IMR-90 (cell line): ENCODE measurements around the gene S100B.

Source experiments
- CTCF ChIP-seq: conservative IDR thresholded peaks from 2 replicates; pipeline ENCODE4 v1.5.1; 2012; ENCODE audit warnings: mild to moderate bottlenecking, low read depth, low read length, improper control_type of control experiment
- MAFK ChIP-seq: IDR thresholded peaks from 2 replicates; pipeline ENCODE4 v1.6.1; 2012; ENCODE audit warnings: low read depth, low read length, improper control_type of control experiment
- MAZ ChIP-seq: IDR thresholded peaks from 2 replicates; pipeline ENCODE4 v1.6.1; 2012; ENCODE audit warnings: low read depth, mild to moderate bottlenecking, low read length, improper control_type of control experiment, moderate library complexity, borderline replicate concordance
- POLR2A ChIP-seq: IDR thresholded peaks from 2 replicates; pipeline ENCODE4 v1.6.1; 2012; ENCODE audit warnings: mild to moderate bottlenecking, low read depth, low read length
- RAD21 ChIP-seq: IDR thresholded peaks from 2 replicates; pipeline ENCODE4 v1.6.1; 2012; ENCODE audit warnings: low read length, improper control_type of control experiment
- RCOR1 ChIP-seq: IDR thresholded peaks from 2 replicates; pipeline ENCODE4 v1.6.1; 2012; ENCODE audit warnings: mild to moderate bottlenecking, low read length, improper control_type of control experiment; ENCODE audit not compliant: insufficient replicate concordance
- RFX5 ChIP-seq: IDR thresholded peaks from 2 replicates; pipeline ENCODE4 v1.8.0; 2012; ENCODE audit warnings: low read depth, mild to moderate bottlenecking, low read length, moderate library complexity
- SMC3 ChIP-seq: fragments of 150-350 bp; IDR thresholded peaks from 2 replicates; pipeline ENCODE4 v1.6.1; 2016; ENCODE audit warnings: low read depth, mild to moderate bottlenecking, antibody characterized with exemption, low read length, moderate library complexity
- USF2 ChIP-seq: fragments of 150-350 bp; IDR thresholded peaks from 2 replicates; pipeline ENCODE4 v1.6.1; 2017; ENCODE audit warnings: mild to moderate bottlenecking, antibody characterized with exemption, low read length, low read depth

- TF ChIP-seq RCOR1 (no peak), POLR2A (no peak), CTCF (no peak), RFX5 (no peak), USF2 (no peak), SMC3 (no peak), MAZ (no peak), RAD21 (no peak), MAFK (no peak)
Observed at GRCh38 chr21:46555678-46556077, 49.2 kb downstream of the S100B start.
